ENCODE results near the gene IGSF22. TPM values are rescaled to one million over a fixed set of nuclear protein-coding genes. Genes with fewer than 3 reads are reported as not detected.

The IGSF22 gene
- total RNA-seq, 1 donor from 2014 or later: not detected

GRCh38 chr11:18703001-18703763, 22.8 kb downstream of the IGSF22 start:
- no peak overlapping the region for H3K4me3 ChIP-seq
- intact Hi-C loops (cut with DNase I): loop anchor here (10.0 kb wide), 3 partner anchors 378 to 1968 kb away; partner anchors contain the start of genes C11orf58, GTF2H1, HPS5 and HTATIP2
- no peak for TF ChIP-seq CTCF (IDR thresholded peaks at IDR 0.05)
- DNase-seq (ENCODE audit: low spot score in 2 of 2): no peak
- peaks cover 5 to 7% of the 10 kb centered on the region in 2 donors for H3K36me3 ChIP-seq
- H3K4me1 ChIP-seq: peaks cover 0 to 5% of the 10 kb centered on the region in 2 donors
- no peak overlapping the region for H3K27ac ChIP-seq
- no peaks in the 10 kb centered on the region for H3K27me3 ChIP-seq
- no peaks in the 10 kb centered on the region for H3K9me3 ChIP-seq

- Histone ChIP-seq H3K36me3 (peaks cover 5 to 7% of the 10 kb centered on the region in 2 donors), H3K4me3 (no peak overlapping the region), H3K27ac (no peak overlapping the region), H3K27me3 (no peaks in the 10 kb centered on the region), H3K9me3 (no peaks in the 10 kb centered on the region), H3K4me1 (peaks cover 0 to 5% of the 10 kb centered on the region in 2 donors)
- DNase-seq (ENCODE audit: low spot score in 2 of 2): no peak
- no peak for TF ChIP-seq CTCF (IDR thresholded peaks at IDR 0.05)
- intact Hi-C loops (cut with DNase I): loop anchor here (10.0 kb wide), 3 partner anchors 377 to 1967 kb away; partner anchors contain the start of genes C11orf58, GTF2H1, HPS5 and HTATIP2
Measured at GRCh38 chr11:18701614-18702216, 24.3 kb downstream of the IGSF22 start.

GRCh38 chr11:18700872-18701271, 25.1 kb downstream of the IGSF22 start:
- TF ChIP-seq CTCF (IDR thresholded peaks at IDR 0.05): no peak
- Histone ChIP-seq H3K9me3 (no peaks in the 10 kb centered on the region), H3K36me3 (peaks cover 5 to 7% of the 10 kb centered on the region in 2 donors), H3K27me3 (no peaks in the 10 kb centered on the region), H3K27ac (no peak overlapping the region), H3K4me3 (no peak overlapping the region), H3K4me1 (peaks cover 0 to 5% of the 10 kb centered on the region in 2 donors)
- DNase-seq (ENCODE audit: low spot score in 2 of 2): no peak
- intact Hi-C loops (cut with DNase I): loop anchor here (10.0 kb wide), 3 partner anchors 376 to 1966 kb away; partner anchors contain the start of genes C11orf58, GTF2H1, HPS5 and HTATIP2

- no peaks in the 10 kb centered on the region for H3K27me3 ChIP-seq
- no peaks in the 10 kb centered on the region for H3K9me3 ChIP-seq
- DNase-seq (ENCODE audit: low spot score in 2 of 2): no peak
- peaks cover 5 to 7% of the 10 kb centered on the region in 2 donors for H3K36me3 ChIP-seq
- peak overlapping the region in 1 of 2 donors; percentile 99 for H3K4me3 ChIP-seq
- intact Hi-C loops (cut with DNase I): loop anchor here (10.0 kb wide), 3 partner anchors 376 to 1966 kb away; partner anchors contain the start of genes C11orf58, GTF2H1, HPS5 and HTATIP2
- H3K27ac ChIP-seq: no peak overlapping the region
- H3K4me1 ChIP-seq: peaks cover 0 to 5% of the 10 kb centered on the region in 2 donors
- TF ChIP-seq CTCF (IDR thresholded peaks at IDR 0.05): no peak
Measured at GRCh38 chr11:18700375-18700774, 25.6 kb downstream of the IGSF22 start.

GRCh38 chr11:18699848-18700261, 26.1 kb downstream of the IGSF22 start:
- DNase-seq (ENCODE audit: low spot score in 2 of 2): no peak
- Histone ChIP-seq H3K9me3 (no peaks in the 10 kb centered on the region), H3K36me3 (peaks cover 5 to 7% of the 10 kb centered on the region in 2 donors), H3K27me3 (no peaks in the 10 kb centered on the region), H3K4me1 (peaks cover 0 to 5% of the 10 kb centered on the region in 2 donors), H3K27ac (no peak overlapping the region), H3K4me3 (peak overlapping the region; percentile 96 to 99)
- TF ChIP-seq CTCF (IDR thresholded peaks at IDR 0.05): no peak
- intact Hi-C loops (cut with DNase I): loop anchor here (1.0 to 10.0 kb wide), 7 partner anchors 21 to 1965 kb away; partner anchors contain the start of genes C11orf58, GTF2H1, HPS5 and HTATIP2

Data from ascending aorta (tissue), 2 donors.